SK-N-SH treated with all-trans-retinoic acid at 6 μM for 48 hours (cell line): ENCODE measurements around the gene KCNAB3.

Source experiments
- OSR1 ChIP-seq: fragments of 250-450 bp; sonication (Bioruptor Pico); IDR thresholded peaks from 2 replicates; pipeline ENCODE4 v1.8.0; 2022; ENCODE audit warnings: moderate library complexity, mild to moderate bottlenecking, inconsistent platforms
- RARB ChIP-seq: fragments of 250-450 bp; sonication (Bioruptor Pico); IDR thresholded peaks from 2 replicates; pipeline ENCODE4 v1.8.0; 2021; ENCODE audit warnings: mild to moderate bottlenecking, moderate library complexity
- ZNF70 ChIP-seq: fragments of 450-650 bp; formaldehyde crosslinking; IDR thresholded peaks from 2 replicates; pipeline ENCODE4 v1.5.0; 2020; ENCODE audit warnings: mild to moderate bottlenecking, moderate library complexity
- TF ChIP-seq, protein P1 (sequence below): fragments of 250-450 bp; sonication (Bioruptor Pico); IDR thresholded peaks from 2 replicates; pipeline ENCODE4 v1.8.0; 2020; ENCODE audit warnings: mild to moderate bottlenecking, moderate library complexity, borderline replicate concordance
- TF ChIP-seq, protein P2 (sequence below): fragments of 250-450 bp; sonication (Bioruptor Pico); IDR thresholded peaks from 2 replicates; pipeline ENCODE4 v1.5.1; 2020; ENCODE audit warnings: low read depth, mild to moderate bottlenecking, moderate library complexity

DNA sequence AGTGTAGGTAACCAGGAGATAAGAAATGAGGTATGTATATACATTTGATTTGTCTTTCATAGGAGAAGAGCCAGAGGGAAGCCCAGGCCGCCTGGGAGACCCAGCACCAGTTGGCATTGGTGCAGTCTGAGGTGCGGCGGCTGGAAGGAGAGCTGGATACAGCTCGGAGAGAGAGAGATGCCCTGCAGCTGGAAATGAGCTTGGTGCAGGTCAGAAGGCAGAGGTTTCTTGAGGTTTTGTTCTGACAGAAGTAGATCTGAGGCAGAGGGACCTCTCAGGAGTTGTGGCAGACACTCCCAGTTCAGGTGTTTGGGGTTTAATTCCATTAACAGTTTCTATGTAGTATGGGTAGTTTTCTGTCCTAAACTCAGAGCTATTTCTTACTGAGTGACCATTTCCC, 10.4 kb upstream of the KCNAB3 start:
- TF ChIP-seq ZNF70 (no peak), OSR1 (no peak), RARB (CRISPR knock-in tag) (no peak)
- TF ChIP-seq, protein P1, sequence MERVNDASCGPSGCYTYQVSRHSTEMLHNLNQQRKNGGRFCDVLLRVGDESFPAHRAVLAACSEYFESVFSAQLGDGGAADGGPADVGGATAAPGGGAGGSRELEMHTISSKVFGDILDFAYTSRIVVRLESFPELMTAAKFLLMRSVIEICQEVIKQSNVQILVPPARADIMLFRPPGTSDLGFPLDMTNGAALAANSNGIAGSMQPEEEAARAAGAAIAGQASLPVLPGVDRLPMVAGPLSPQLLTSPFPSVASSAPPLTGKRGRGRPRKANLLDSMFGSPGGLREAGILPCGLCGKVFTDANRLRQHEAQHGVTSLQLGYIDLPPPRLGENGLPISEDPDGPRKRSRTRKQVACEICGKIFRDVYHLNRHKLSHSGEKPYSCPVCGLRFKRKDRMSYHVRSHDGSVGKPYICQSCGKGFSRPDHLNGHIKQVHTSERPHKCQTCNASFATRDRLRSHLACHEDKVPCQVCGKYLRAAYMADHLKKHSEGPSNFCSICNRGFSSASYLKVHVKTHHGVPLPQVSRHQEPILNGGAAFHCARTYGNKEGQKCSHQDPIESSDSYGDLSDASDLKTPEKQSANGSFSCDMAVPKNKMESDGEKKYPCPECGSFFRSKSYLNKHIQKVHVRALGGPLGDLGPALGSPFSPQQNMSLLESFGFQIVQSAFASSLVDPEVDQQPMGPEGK (CRISPR knock-in tag), result no peak
- TF ChIP-seq, protein P2, sequence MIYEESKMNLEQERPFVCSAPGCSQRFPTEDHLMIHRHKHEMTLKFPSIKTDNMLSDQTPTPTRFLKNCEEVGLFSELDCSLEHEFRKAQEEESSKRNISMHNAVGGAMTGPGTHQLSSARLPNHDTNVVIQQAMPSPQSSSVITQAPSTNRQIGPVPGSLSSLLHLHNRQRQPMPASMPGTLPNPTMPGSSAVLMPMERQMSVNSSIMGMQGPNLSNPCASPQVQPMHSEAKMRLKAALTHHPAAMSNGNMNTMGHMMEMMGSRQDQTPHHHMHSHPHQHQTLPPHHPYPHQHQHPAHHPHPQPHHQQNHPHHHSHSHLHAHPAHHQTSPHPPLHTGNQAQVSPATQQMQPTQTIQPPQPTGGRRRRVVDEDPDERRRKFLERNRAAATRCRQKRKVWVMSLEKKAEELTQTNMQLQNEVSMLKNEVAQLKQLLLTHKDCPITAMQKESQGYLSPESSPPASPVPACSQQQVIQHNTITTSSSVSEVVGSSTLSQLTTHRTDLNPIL, result no peak
